HEK293T (cell line): ENCODE data around the gene POU2F2.

Experiments
- CTCF ChIA-PET: fragments of 350-600 bp; formaldehyde crosslinking; extraction: SDS; loops from one replicate; lab custom pipeline; 2021; ENCODE audit warnings: antibody characterized with exemption, inconsistent platforms; lab: Yijun Ruan, JAX
- POLR2A ChIA-PET: fragments of 350-600 bp; formaldehyde crosslinking; extraction: SDS; loops from one replicate; lab custom pipeline; 2020; ENCODE audit warnings: antibody characterized with exemption, inconsistent platforms; lab: Yijun Ruan, JAX
- DNase-seq: peaks from one replicate; pipeline ENCODE4 v3.0.0; 2012; ENCODE audit warnings: mixed read lengths; ENCODE audit errors: extremely low spot score
- ARNT ChIP-seq: fragments of 450-650 bp; IDR thresholded peaks from 2 replicates; pipeline ENCODE4 v1.6.1; 2017; ENCODE audit warnings: mild to moderate bottlenecking
- BHLHE40 ChIP-seq: fragments of 450-650 bp; IDR thresholded peaks from 2 replicates; pipeline ENCODE4 v1.6.1; 2016; ENCODE audit warnings: mild to moderate bottlenecking, moderate library complexity, borderline replicate concordance
- CTBP1 ChIP-seq: fragments of 450-650 bp; IDR thresholded peaks from 2 replicates; pipeline ENCODE4 v1.6.1; 2016; ENCODE audit warnings: borderline replicate concordance
- ELF4 ChIP-seq: fragments of 450-650 bp; IDR thresholded peaks from 2 replicates; pipeline ENCODE4 v1.6.1; 2017; ENCODE audit warnings: antibody characterized with exemption
- FOXA1 ChIP-seq: fragments of 450-650 bp; IDR thresholded peaks from 2 replicates; pipeline ENCODE4 v1.6.1; 2016; ENCODE audit warnings: mild to moderate bottlenecking
- FOXK2 ChIP-seq: fragments of 450-650 bp; IDR thresholded peaks from 2 replicates; pipeline ENCODE4 v1.6.1; 2016; ENCODE audit warnings: mild to moderate bottlenecking
- FOXM1 ChIP-seq: fragments of 450-650 bp; IDR thresholded peaks from 2 replicates; pipeline ENCODE4 v1.6.1; 2017; ENCODE audit warnings: mild to moderate bottlenecking, borderline replicate concordance
- HDGF ChIP-seq: fragments of 450-650 bp; IDR thresholded peaks from 2 replicates; pipeline ENCODE4 v1.6.1; 2017; ENCODE audit warnings: antibody characterized with exemption, borderline replicate concordance
- L3MBTL2 ChIP-seq: fragments of 450-650 bp; conservative IDR thresholded peaks from 2 replicates; pipeline ENCODE4 v1.6.1; 2016; ENCODE audit warnings: mild to moderate bottlenecking
- LEF1 ChIP-seq: fragments of 450-650 bp; IDR thresholded peaks from 2 replicates; pipeline ENCODE4 v1.6.1; 2017; ENCODE audit warnings: mild to moderate bottlenecking, borderline replicate concordance
- NFRKB ChIP-seq: fragments of 450-650 bp; IDR thresholded peaks from 2 replicates; pipeline ENCODE4 v1.6.1; 2016; ENCODE audit warnings: mild to moderate bottlenecking, moderate library complexity
- SP1 ChIP-seq: fragments of 450-650 bp; IDR thresholded peaks from 2 replicates; pipeline ENCODE4 v1.6.1; 2017
- SUZ12 ChIP-seq: fragments of 450-650 bp; IDR thresholded peaks from 2 replicates; pipeline ENCODE4 v1.6.1; 2016; ENCODE audit warnings: mild to moderate bottlenecking
- TARDBP ChIP-seq: fragments of 450-650 bp; IDR thresholded peaks from 2 replicates; pipeline ENCODE4 v1.6.1; 2016
- ZNF384 ChIP-seq: fragments of 450-650 bp; IDR thresholded peaks from 2 replicates; pipeline ENCODE4 v1.6.1; 2016
- TF ChIP-seq, protein P1 (sequence below): fragments of 450-650 bp; IDR thresholded peaks from 2 replicates; pipeline ENCODE4 v1.6.1; 2016

Gene POU2F2

DNA sequence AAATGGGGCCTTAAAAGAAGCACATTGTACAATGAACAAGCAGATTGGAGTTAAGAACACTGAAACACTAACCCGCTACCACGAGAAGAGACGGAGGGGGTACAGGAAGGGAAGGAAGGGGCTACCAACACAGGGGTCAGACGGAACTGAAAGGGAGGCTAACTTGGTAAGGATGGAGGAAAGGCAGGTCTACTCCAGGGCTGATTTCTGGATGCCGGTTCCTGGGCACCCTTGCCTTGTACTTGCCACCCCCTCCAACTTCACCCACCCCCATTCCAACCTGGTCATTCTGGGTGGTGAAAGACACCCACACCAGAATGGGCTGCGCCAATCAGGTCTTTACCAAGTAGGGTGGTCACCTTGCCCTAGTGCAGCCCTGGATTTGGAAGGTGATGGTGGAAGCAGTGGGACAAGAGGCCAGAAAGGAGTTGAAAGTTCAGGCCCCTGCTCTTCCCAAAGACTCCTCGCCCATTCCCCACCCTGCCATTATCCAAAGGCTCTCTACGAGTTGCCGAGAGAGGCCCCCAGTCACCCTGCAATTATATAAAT lies 46.0 kb downstream of the POU2F2 start:
- no peak for DNase-seq
- POLR2A ChIA-PET, result no interaction called here
- CTCF ChIA-PET, result no interaction called here
- TF ChIP-seq L3MBTL2 (no peak), ZNF384 (no peak), SP1 (no peak), TARDBP (no peak), BHLHE40 (no peak), SUZ12 (no peak), FOXM1 (no peak)

DNA sequence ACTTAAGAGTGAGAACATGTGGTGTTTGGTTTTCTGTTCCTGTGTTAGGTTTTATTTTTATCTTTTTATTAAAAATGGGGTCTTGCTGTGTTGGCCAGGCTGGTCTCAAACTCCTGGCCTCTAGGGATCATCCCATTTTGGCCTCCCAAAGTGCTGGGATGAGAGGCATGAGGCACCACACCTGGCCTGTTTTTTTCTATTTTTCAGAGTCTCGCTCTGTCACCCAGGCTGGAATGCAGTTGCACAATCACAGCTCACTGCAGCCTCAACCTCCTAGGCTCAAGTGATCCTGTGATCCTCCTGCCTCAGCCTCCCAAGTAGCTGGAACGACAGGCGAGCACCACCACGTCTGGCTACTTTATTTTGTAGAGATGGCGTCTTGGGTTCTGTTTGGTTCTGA lies 48.7 kb downstream of the POU2F2 start:
- DNase-seq, result no peak
- CTCF ChIA-PET, result no interaction called here
- TF ChIP-seq SP1 (no peak), FOXA1 (no peak), L3MBTL2 (no peak), TARDBP (no peak), ARNT (no peak), NFRKB (no peak), HDGF (no peak), ELF4 (no peak), SUZ12 (no peak), FOXM1 (no peak), BHLHE40 (no peak), ZNF384 (no peak), FOXK2 (no peak), LEF1 (no peak), CTBP1 (no peak)
- TF ChIP-seq, protein P1, sequence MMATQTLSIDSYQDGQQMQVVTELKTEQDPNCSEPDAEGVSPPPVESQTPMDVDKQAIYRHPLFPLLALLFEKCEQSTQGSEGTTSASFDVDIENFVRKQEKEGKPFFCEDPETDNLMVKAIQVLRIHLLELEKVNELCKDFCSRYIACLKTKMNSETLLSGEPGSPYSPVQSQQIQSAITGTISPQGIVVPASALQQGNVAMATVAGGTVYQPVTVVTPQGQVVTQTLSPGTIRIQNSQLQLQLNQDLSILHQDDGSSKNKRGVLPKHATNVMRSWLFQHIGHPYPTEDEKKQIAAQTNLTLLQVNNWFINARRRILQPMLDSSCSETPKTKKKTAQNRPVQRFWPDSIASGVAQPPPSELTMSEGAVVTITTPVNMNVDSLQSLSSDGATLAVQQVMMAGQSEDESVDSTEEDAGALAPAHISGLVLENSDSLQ, result no peak
- POLR2A ChIA-PET, result no interaction called here

DNA sequence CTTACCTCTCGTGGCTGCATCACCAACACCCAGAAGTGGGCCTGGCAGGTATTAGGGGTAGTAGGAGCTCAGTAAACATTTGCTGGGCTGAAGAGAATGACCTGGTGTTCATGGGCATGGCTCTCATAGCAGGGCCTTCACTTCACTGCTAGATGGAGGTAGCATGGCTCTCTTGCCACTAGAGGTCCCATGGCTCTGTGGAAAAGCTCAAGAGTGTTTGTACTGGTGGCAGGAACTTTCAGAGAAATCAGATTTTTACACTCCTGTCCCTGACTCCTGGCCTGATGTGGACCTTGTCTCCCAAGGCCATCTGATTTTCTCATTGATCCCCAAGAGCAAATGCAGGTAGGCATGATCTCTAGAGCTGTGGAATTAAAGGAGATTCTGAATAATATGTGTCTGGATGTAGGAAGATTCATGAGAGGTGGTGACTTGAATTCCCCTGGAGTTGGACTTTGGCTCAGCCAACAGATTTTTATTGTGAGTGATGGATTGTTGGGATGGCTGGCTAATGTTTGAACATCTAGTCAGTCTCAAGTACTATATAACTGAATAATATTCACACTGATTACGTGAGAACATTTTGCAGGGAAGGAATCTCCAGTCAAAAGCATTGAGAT lies 50.6 kb downstream of the POU2F2 start:
- ChIA-PET CTCF (interaction anchor here (0.9 to 1.2 kb wide), 3 partner anchors 12 to 47 kb away, joined by 3 to 4 read pairs (median 3); no protein-coding TSS in a partner anchor), POLR2A (interaction anchor here (0.6 kb wide), 1 partner anchor 316 kb away, joined by 3 read pairs; no protein-coding TSS in a partner anchor)
- peak; percentile 48 for DNase-seq
- TF ChIP-seq HDGF (no peak), ZNF384 (no peak), NFRKB (no peak)

DNA sequence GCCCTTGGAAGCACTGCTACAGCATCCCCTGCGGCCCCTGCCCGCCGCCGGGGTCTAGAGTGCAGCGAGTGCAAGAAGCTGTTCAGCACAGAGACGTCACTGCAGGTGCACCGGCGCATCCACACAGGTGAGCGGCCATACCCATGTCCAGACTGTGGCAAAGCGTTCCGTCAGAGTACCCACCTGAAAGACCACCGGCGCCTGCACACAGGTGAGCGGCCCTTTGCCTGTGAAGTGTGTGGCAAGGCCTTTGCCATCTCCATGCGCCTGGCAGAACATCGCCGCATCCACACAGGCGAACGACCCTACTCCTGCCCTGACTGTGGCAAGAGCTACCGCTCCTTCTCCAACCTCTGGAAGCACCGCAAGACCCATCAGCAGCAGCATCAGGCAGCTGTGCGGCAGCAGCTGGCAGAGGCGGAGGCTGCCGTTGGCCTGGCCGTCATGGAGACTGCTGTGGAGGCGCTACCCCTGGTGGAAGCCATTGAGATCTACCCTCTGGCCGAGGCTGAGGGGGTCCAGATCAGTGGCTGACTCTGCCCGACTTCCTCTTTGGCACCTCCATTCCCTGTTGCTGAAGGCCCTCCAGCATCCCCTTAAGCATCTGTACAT lies 51.4 kb downstream of the POU2F2 start:
- POLR2A ChIA-PET, result no interaction called here
- CTCF ChIA-PET, result interaction anchor here (0.9 to 1.2 kb wide), 3 partner anchors 13 to 46 kb away, joined by 3 to 4 read pairs (median 3); no protein-coding TSS in a partner anchor
- TF ChIP-seq ELF4 (no peak), ARNT (no peak), TARDBP (no peak), SUZ12 (no peak)
- DNase-seq, result no peak

DNA sequence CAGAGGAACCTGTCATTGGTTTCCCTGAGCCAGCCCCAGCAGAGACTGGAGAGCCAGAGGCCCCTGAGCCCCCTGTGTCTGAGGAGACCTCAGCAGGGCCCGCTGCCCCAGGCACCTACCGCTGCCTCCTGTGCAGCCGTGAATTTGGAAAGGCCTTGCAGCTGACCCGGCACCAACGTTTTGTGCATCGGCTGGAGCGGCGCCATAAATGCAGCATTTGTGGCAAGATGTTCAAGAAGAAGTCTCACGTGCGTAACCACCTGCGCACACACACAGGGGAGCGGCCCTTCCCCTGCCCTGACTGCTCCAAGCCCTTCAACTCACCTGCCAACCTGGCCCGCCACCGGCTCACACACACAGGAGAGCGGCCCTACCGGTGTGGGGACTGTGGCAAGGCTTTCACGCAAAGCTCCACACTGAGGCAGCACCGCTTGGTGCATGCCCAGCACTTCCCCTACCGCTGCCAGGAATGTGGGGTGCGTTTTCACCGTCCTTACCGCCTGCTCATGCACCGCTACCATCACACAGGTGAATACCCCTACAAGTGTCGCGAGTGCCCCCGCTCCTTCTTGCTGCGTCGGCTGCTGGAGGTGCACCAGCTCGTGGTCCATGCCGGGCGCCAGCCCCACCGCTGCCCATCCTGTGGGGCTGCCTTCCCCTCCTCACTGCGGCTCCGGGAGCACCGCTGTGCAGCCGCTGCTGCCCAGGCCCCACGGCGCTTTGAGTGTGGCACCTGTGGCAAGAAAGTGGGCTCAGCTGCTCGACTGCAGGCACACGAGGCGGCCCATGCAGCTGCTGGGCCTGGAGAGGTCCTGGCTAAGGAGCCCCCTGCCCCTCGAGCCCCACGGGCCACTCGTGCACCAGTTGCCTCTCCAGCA lies 52.1 kb downstream of the POU2F2 start:
- ChIA-PET POLR2A (no interaction called here), CTCF (no interaction called here)
- no peak for TF ChIP-seq TARDBP
- no peak for TF ChIP-seq FOXM1
- no peak for TF ChIP-seq L3MBTL2
- no peak for TF ChIP-seq HDGF
- no peak for TF ChIP-seq FOXA1
- no peak for TF ChIP-seq ZNF384
- TF ChIP-seq, protein P1, result no peak
- TF ChIP-seq FOXK2, result no peak
- no peak for TF ChIP-seq CTBP1
- no peak for TF ChIP-seq SUZ12
- TF ChIP-seq ELF4, result no peak
- no peak for TF ChIP-seq SP1
- no peak for TF ChIP-seq NFRKB
- no peak for DNase-seq

DNA sequence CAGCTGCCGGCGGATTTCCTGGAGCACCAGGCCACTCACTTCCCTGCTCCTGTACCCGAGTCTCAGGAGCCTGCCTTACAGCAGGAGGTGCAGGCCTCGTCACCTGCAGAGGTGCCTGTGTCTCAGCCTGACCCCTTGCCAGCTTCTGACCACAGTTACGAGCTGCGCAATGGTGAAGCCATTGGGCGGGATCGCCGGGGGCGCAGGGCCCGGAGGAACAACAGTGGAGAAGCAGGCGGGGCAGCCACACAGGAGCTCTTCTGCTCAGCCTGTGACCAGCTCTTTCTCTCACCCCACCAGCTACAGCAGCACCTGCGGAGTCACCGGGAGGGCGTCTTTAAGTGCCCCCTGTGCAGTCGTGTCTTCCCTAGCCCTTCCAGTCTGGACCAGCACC lies 53.0 kb downstream of the POU2F2 start:
- POLR2A ChIA-PET, result interaction anchor here (0.5 to 0.9 kb wide), 2 partner anchors 22 to 143 kb away, joined by 3 read pairs; no protein-coding TSS in a partner anchor
- DNase-seq, result no peak
- no peak for TF ChIP-seq FOXK2
- no peak for TF ChIP-seq BHLHE40
- no peak for TF ChIP-seq FOXM1
- no peak for TF ChIP-seq HDGF
- TF ChIP-seq SUZ12, result no peak
- no peak for TF ChIP-seq CTBP1
- TF ChIP-seq FOXA1, result no peak
- no peak for TF ChIP-seq ZNF384
- no peak for TF ChIP-seq NFRKB
- no peak for TF ChIP-seq ELF4
- no peak for TF ChIP-seq L3MBTL2
- TF ChIP-seq TARDBP, result no peak
- CTCF ChIA-PET, result interaction anchor here (0.7 kb wide), 1 partner anchor 264 kb away, joined by 3 read pairs; no protein-coding TSS in a partner anchor
